ENCODE results near the gene ALK. TPM values are rescaled to one million over a fixed set of nuclear protein-coding genes. Genes with fewer than 3 reads are reported as not detected.

The ALK gene
- total RNA-seq, 1 experiment from 2014 or later: 0.07 TPM

GRCh38 chr2:29191817-29192216 lies 729.6 kb downstream of the ALK start:
- H3K4me3 Mint-ChIP-seq (ENCODE audit: unreplicated experiment): no peak overlapping the region
- peaks cover 65% of the 10 kb centered on the region for H3K36me3 Mint-ChIP-seq (ENCODE audit: insufficient read depth, unreplicated experiment)
- TF ChIP-seq CTCF (IDR thresholded peaks at IDR 0.05; ENCODE audit: unreplicated experiment): no peak
- H3K27me3 Mint-ChIP-seq (ENCODE audit: insufficient read depth, unreplicated experiment): no peaks in the 10 kb centered on the region
- no peak overlapping the region for H3K27ac Mint-ChIP-seq (ENCODE audit: low read depth, unreplicated experiment)
- ChIA-PET POLR2A (no interaction called here), CTCF (interaction anchor here (1.5 kb wide), 1 partner anchor 10 kb away, joined by 5 read pairs; no protein-coding TSS in a partner anchor)
- peaks cover 7% of the 10 kb centered on the region for H3K9me3 Mint-ChIP-seq (ENCODE audit: unreplicated experiment)
- DNase-seq (ENCODE audit: unreplicated experiment): no peak
- H3K4me1 Mint-ChIP-seq (ENCODE audit: insufficient read depth, unreplicated experiment): peaks cover 19% of the 10 kb centered on the region
- BruUV-seq (replicated peaks): no TSS peak
- intact Hi-C loops (cut with micrococcal nuclease): no loop called here

GRCh38 chr2:29189052-29189451 lies 732.3 kb downstream of the ALK start:
- intact Hi-C loops (cut with micrococcal nuclease): no loop called here
- POLR2A ChIA-PET: interaction anchor here (0.6 kb wide), 1 partner anchor 15 kb away, joined by 5 read pairs; no protein-coding TSS in a partner anchor
- CTCF ChIA-PET: no interaction called here
- Mint-ChIP-seq H3K27me3 (ENCODE audit: insufficient read depth, unreplicated experiment) (no peaks in the 10 kb centered on the region), H3K4me1 (ENCODE audit: insufficient read depth, unreplicated experiment) (peaks cover 9% of the 10 kb centered on the region), H3K4me3 (ENCODE audit: unreplicated experiment) (no peak overlapping the region), H3K27ac (ENCODE audit: low read depth, unreplicated experiment) (no peak overlapping the region), H3K36me3 (ENCODE audit: insufficient read depth, unreplicated experiment) (peaks cover 62% of the 10 kb centered on the region), H3K9me3 (ENCODE audit: unreplicated experiment) (peaks cover 7% of the 10 kb centered on the region)
- no peak for DNase-seq (ENCODE audit: unreplicated experiment)
- no peak for TF ChIP-seq CTCF (IDR thresholded peaks at IDR 0.05; ENCODE audit: unreplicated experiment)
- no TSS peak for BruUV-seq (replicated peaks)

- no TSS peak for BruUV-seq (replicated peaks)
- Mint-ChIP-seq H3K4me1 (ENCODE audit: insufficient read depth, unreplicated experiment) (peaks cover 9% of the 10 kb centered on the region), H3K36me3 (ENCODE audit: insufficient read depth, unreplicated experiment) (peaks cover 61% of the 10 kb centered on the region), H3K27ac (ENCODE audit: low read depth, unreplicated experiment) (peak overlapping the region; percentile 69), H3K4me3 (ENCODE audit: unreplicated experiment) (no peak overlapping the region), H3K9me3 (ENCODE audit: unreplicated experiment) (peaks cover 7% of the 10 kb centered on the region), H3K27me3 (ENCODE audit: insufficient read depth, unreplicated experiment) (no peaks in the 10 kb centered on the region)
- intact Hi-C loops (cut with micrococcal nuclease): no loop called here
- no peak for DNase-seq (ENCODE audit: unreplicated experiment)
- no peak for TF ChIP-seq CTCF (IDR thresholded peaks at IDR 0.05; ENCODE audit: unreplicated experiment)
- POLR2A ChIA-PET: no interaction called here
- CTCF ChIA-PET: no interaction called here
Observed at GRCh38 chr2:29187926-29188325, 733.5 kb downstream of the ALK start.

- no peak for DNase-seq (ENCODE audit: unreplicated experiment)
- Mint-ChIP-seq H3K27ac (ENCODE audit: low read depth, unreplicated experiment) (no peak overlapping the region), H3K27me3 (ENCODE audit: insufficient read depth, unreplicated experiment) (no peaks in the 10 kb centered on the region), H3K4me1 (ENCODE audit: insufficient read depth, unreplicated experiment) (peaks cover 9% of the 10 kb centered on the region), H3K36me3 (ENCODE audit: insufficient read depth, unreplicated experiment) (peaks cover 61% of the 10 kb centered on the region), H3K4me3 (ENCODE audit: unreplicated experiment) (no peak overlapping the region), H3K9me3 (ENCODE audit: unreplicated experiment) (peaks cover 7% of the 10 kb centered on the region)
- no TSS peak for BruUV-seq (replicated peaks)
- ChIA-PET CTCF (interaction anchor here (1.3 kb wide), 1 partner anchor 133 kb away, joined by 4 read pairs; no protein-coding TSS in a partner anchor), POLR2A (interaction anchor here (0.6 to 1.1 kb wide), 2 partner anchors 9 to 32 kb away, joined by 3 read pairs; no protein-coding TSS in a partner anchor)
- intact Hi-C loops (cut with micrococcal nuclease): no loop called here
- no peak for TF ChIP-seq CTCF (IDR thresholded peaks at IDR 0.05; ENCODE audit: unreplicated experiment)
Observed at GRCh38 chr2:29186817-29187216, 734.6 kb downstream of the ALK start.

Measured in MCF 10A (cell line).